Measurements from ENCODE around the gene LIMA1.
"Not testable (repeated sequence)": the region's sequence is repeated elsewhere in the genome, so short reads cannot be mapped to it uniquely, and the experiment has no call there.

DNA sequence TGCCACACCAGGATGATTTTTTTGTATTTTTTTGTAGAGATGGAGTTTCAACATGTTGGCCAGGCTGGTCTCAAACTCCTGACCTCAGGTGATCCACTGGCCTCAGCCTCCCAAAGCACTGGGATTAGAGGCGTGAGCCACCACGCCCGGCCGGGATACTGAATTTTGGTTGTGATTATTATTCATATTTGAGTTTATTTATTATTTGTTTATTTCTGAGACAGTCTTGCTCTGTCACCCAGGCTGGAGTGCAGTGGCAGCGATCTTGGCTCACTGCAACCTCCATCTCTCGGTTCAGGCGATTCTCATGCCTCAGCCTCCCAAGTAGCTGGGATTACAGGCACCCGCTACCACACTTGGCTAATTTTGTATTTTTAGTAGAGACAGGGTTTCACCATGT lies 30.7 kb upstream of the LIMA1 start:
- TF ChIP-seq, protein P1, sequence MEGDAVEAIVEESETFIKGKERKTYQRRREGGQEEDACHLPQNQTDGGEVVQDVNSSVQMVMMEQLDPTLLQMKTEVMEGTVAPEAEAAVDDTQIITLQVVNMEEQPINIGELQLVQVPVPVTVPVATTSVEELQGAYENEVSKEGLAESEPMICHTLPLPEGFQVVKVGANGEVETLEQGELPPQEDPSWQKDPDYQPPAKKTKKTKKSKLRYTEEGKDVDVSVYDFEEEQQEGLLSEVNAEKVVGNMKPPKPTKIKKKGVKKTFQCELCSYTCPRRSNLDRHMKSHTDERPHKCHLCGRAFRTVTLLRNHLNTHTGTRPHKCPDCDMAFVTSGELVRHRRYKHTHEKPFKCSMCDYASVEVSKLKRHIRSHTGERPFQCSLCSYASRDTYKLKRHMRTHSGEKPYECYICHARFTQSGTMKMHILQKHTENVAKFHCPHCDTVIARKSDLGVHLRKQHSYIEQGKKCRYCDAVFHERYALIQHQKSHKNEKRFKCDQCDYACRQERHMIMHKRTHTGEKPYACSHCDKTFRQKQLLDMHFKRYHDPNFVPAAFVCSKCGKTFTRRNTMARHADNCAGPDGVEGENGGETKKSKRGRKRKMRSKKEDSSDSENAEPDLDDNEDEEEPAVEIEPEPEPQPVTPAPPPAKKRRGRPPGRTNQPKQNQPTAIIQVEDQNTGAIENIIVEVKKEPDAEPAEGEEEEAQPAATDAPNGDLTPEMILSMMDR (IDR thresholded peaks at IDR 0.05 in 2 of 3, conservative IDR thresholded peaks at IDR 0.05 in 1 of 3; ENCODE audit: insufficient read depth in 2 of 3, low read depth in 1 of 3, low read length in 3 of 3) = not testable (repeated sequence)
- TF ChIP-seq, protein P2, sequence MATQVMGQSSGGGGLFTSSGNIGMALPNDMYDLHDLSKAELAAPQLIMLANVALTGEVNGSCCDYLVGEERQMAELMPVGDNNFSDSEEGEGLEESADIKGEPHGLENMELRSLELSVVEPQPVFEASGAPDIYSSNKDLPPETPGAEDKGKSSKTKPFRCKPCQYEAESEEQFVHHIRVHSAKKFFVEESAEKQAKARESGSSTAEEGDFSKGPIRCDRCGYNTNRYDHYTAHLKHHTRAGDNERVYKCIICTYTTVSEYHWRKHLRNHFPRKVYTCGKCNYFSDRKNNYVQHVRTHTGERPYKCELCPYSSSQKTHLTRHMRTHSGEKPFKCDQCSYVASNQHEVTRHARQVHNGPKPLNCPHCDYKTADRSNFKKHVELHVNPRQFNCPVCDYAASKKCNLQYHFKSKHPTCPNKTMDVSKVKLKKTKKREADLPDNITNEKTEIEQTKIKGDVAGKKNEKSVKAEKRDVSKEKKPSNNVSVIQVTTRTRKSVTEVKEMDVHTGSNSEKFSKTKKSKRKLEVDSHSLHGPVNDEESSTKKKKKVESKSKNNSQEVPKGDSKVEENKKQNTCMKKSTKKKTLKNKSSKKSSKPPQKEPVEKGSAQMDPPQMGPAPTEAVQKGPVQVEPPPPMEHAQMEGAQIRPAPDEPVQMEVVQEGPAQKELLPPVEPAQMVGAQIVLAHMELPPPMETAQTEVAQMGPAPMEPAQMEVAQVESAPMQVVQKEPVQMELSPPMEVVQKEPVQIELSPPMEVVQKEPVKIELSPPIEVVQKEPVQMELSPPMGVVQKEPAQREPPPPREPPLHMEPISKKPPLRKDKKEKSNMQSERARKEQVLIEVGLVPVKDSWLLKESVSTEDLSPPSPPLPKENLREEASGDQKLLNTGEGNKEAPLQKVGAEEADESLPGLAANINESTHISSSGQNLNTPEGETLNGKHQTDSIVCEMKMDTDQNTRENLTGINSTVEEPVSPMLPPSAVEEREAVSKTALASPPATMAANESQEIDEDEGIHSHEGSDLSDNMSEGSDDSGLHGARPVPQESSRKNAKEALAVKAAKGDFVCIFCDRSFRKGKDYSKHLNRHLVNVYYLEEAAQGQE (IDR thresholded peaks at IDR 0.05; ENCODE audit: borderline replicate concordance) = not testable (repeated sequence)
- TF ChIP-seq, protein P2 (CRISPR knock-in tag; IDR thresholded peaks at IDR 0.05; ENCODE audit: low read depth) = not testable (repeated sequence)
- not testable (repeated sequence) for TF ChIP-seq RAD21 (CRISPR knock-in tag; conservative IDR thresholded peaks at IDR 0.05 in 1 of 2, IDR thresholded peaks at IDR 0.05 in 1 of 2); SETDB1 (IDR thresholded peaks at IDR 0.05; ENCODE audit: low read length); EZH2 (IDR thresholded peaks at IDR 0.05; ENCODE audit: borderline replicate concordance, low read depth, low read length); KAT7 (CRISPR knock-in tag; IDR thresholded peaks at IDR 0.05; ENCODE audit: borderline replicate concordance); ZFP36 (IDR thresholded peaks at IDR 0.05; ENCODE audit: low read depth, low read length, partially characterized antibody); CAMTA2 (CRISPR knock-in tag; conservative IDR thresholded peaks at IDR 0.05)
